GM23338 (cell line): Measurements from ENCODE around the gene HMCN2. TPM values are rescaled to one million over a fixed set of nuclear protein-coding genes. Genes with fewer than 3 reads are reported as not detected.

Experiments used
- ATAC-seq: fragments of 200-7000 bp; cut with Tn5 transposase; 3 replicates; pipeline ENCODE4 v1.9.1; 2020
- DNase-seq: peaks from one replicate; pipeline ENCODE4 v3.0.0-alpha.2; 2015; ENCODE audit warnings: low spot score
- H2AFZ ChIP-seq: fragments of 200-600 bp; sonication (generic); 2 replicates; pipeline ENCODE4 v1.8.0; 2016; ENCODE audit warnings: antibody characterized with exemption, mild to moderate bottlenecking, moderate library complexity
- H3F3A ChIP-seq: fragments of 200-600 bp; sonication (generic); replicated peaks from 2 replicates; pipeline ENCODE4 v1.8.0; 2017; ENCODE audit warnings: antibody characterized with exemption, mixed run types, low read depth
- H3K27ac ChIP-seq: fragments of 200-600 bp; sonication (generic); 2 replicates; pipeline ENCODE4 v1.6.1; 2016; ENCODE audit warnings: low read depth
- H3K27me3 ChIP-seq: fragments of 200-600 bp; sonication (generic); 2 replicates; pipeline ENCODE4 v1.8.0; 2016; ENCODE audit warnings: mild to moderate bottlenecking, mixed run types, moderate library complexity; ENCODE audit not compliant: insufficient read depth
- H3K36me3 ChIP-seq: fragments of 200-600 bp; sonication (generic); 2 replicates; pipeline ENCODE4 v1.8.0; 2016; ENCODE audit warnings: mild to moderate bottlenecking; ENCODE audit not compliant: insufficient read depth
- H3K4me1 ChIP-seq: fragments of 200-600 bp; sonication (generic); 2 replicates; pipeline ENCODE4 v1.8.0; 2016; ENCODE audit warnings: mild to moderate bottlenecking, moderate library complexity; ENCODE audit not compliant: insufficient read depth
- H3K4me2 ChIP-seq: fragments of 200-600 bp; sonication (generic); 2 replicates; pipeline ENCODE4 v1.7.1; 2017; ENCODE audit warnings: mixed run types
- H3K4me3 ChIP-seq: fragments of 200-600 bp; sonication (generic); 2 replicates; pipeline ENCODE4 v1.6.1; 2016; ENCODE audit warnings: mixed run types
- H3K79me2 ChIP-seq: fragments of 200-600 bp; sonication (generic); replicated peaks from 2 replicates; pipeline ENCODE4 v1.8.0; 2017; ENCODE audit warnings: mild to moderate bottlenecking; ENCODE audit not compliant: insufficient read depth
- H3K9me2 ChIP-seq: fragments of 200-600 bp; sonication (generic); 2 replicates; pipeline ENCODE4 v1.8.0; 2017; ENCODE audit not compliant: insufficient read depth
- H4K20me1 ChIP-seq: fragments of 200-600 bp; sonication (generic); replicated peaks from 2 replicates; pipeline ENCODE4 v1.8.0; 2017; ENCODE audit warnings: mild to moderate bottlenecking; ENCODE audit not compliant: insufficient read depth
- H3K27ac Mint-ChIP-seq: 2 replicates; pipeline ENCODE4 v1.8.0; 2020; ENCODE audit warnings: inconsistent platforms, mild to moderate bottlenecking, moderate library complexity, mixed read lengths
- H3K27me3 Mint-ChIP-seq: 3 replicates; pipeline ENCODE4 v1.8.0; 2022; ENCODE audit warnings: low read depth, mild to moderate bottlenecking, moderate library complexity, mixed read lengths, inconsistent platforms; ENCODE audit not compliant: insufficient read depth, poor library complexity
- H3K36me3 Mint-ChIP-seq: 3 replicates; pipeline ENCODE4 v1.8.0; 2021; ENCODE audit warnings: low read depth, mild to moderate bottlenecking, inconsistent platforms, moderate library complexity, mixed read lengths
- H3K4me1 Mint-ChIP-seq: 3 replicates; pipeline ENCODE4 v1.8.0; 2020; ENCODE audit warnings: mild to moderate bottlenecking, inconsistent platforms, mixed read lengths
- H3K4me3 Mint-ChIP-seq: 3 replicates; pipeline ENCODE4 v1.8.0; 2021; ENCODE audit warnings: moderate library complexity, mild to moderate bottlenecking, inconsistent platforms, mixed read lengths
- H3K9me3 Mint-ChIP-seq: 3 replicates; pipeline ENCODE4 v1.8.0; 2020; ENCODE audit warnings: moderate library complexity, mild to moderate bottlenecking, inconsistent platforms, mixed read lengths
- CREB1 ChIP-seq: fragments of 250-450 bp; sonication (Bioruptor Pico); IDR thresholded peaks from 2 replicates; pipeline ENCODE4 v1.5.0; 2020; ENCODE audit warnings: low read depth, mild to moderate bottlenecking, moderate library complexity
- ETS1 ChIP-seq: IDR thresholded peaks from 2 replicates; pipeline ENCODE4 v1.6.1; 2016; ENCODE audit warnings: antibody characterized with exemption
- EZH2 ChIP-seq: fragments of 200-600 bp; sonication (generic); IDR thresholded peaks from one replicate; pipeline ENCODE4 v1.8.0; 2017; ENCODE audit warnings: antibody characterized with exemption, mild to moderate bottlenecking, low read depth; ENCODE audit not compliant: unreplicated experiment
- EZH2phosphoT487 ChIP-seq: fragments of 200-600 bp; sonication (generic); IDR thresholded peaks from one replicate; pipeline ENCODE4 v1.8.1; 2018; ENCODE audit warnings: antibody characterized with exemption; ENCODE audit not compliant: unreplicated experiment
- JUNB ChIP-seq: IDR thresholded peaks from one replicate; pipeline ENCODE4 v1.6.1; 2016; ENCODE audit warnings: antibody characterized with exemption; ENCODE audit not compliant: unreplicated experiment
- POLR2AphosphoS5 ChIP-seq: IDR thresholded peaks from 2 replicates; pipeline ENCODE4 v1.6.1; 2016; ENCODE audit warnings: antibody characterized with exemption, low read depth
- REST ChIP-seq: IDR thresholded peaks from one replicate; pipeline ENCODE4 v1.6.1; 2018; ENCODE audit warnings: antibody characterized with exemption; ENCODE audit not compliant: unreplicated experiment
- STAT1 ChIP-seq: IDR thresholded peaks from one replicate; pipeline ENCODE4 v1.6.1; 2016; ENCODE audit warnings: antibody characterized with exemption; ENCODE audit not compliant: unreplicated experiment
- ZNF114 ChIP-seq: fragments of 250-450 bp; sonication (Bioruptor Pico); IDR thresholded peaks from 2 replicates; pipeline ENCODE4 v1.5.0; 2020; ENCODE audit warnings: mild to moderate bottlenecking, moderate library complexity
- ZNF331 ChIP-seq: fragments of 250-450 bp; sonication (Bioruptor Pico); IDR thresholded peaks from 2 replicates; pipeline ENCODE4 v1.5.0; 2020; ENCODE audit warnings: low read depth, mild to moderate bottlenecking, moderate library complexity
- polyA plus RNA-seq: library from polyadenylated mRNA; unstranded; fragments of >200 nt; fragmentation: Nextera tagmentation; extraction: Ambion mirVana; gene quantifications from 2 replicates; pipeline ENCODE4 v1.2.1, GENCODE V29; 2016
- total RNA-seq: library from RNA; depleted of rRNA; stranded (reverse); fragments of >200 nt; shearing (Covaris generic); gene quantifications from 2 replicates; pipeline ENCODE4 v1.2.3, GENCODE V29; 2014
- TF ChIP-seq, protein P1 (sequence below), 2 experiments: fragments of 200-600 bp in 1 of 2; sonication (generic) in 1 of 2; conservative IDR thresholded peaks; 2 replicates each; pipeline versions ENCODE4 v1.5.1 to v1.6.1; 2016 to 2017; ENCODE audit warnings: antibody characterized with exemption in 2 of 2, low read depth in 2 of 2, mild to moderate bottlenecking in 2 of 2, moderate library complexity in 1 of 2

The HMCN2 gene
- total and polyA plus RNA-seq, 2 experiments from 2014 or later = 1.3 to 4.7 TPM

GRCh38 chr9:130243882-130244170 lies 21.7 kb upstream of the HMCN2 start (continued):
- TF ChIP-seq, protein P1, sequence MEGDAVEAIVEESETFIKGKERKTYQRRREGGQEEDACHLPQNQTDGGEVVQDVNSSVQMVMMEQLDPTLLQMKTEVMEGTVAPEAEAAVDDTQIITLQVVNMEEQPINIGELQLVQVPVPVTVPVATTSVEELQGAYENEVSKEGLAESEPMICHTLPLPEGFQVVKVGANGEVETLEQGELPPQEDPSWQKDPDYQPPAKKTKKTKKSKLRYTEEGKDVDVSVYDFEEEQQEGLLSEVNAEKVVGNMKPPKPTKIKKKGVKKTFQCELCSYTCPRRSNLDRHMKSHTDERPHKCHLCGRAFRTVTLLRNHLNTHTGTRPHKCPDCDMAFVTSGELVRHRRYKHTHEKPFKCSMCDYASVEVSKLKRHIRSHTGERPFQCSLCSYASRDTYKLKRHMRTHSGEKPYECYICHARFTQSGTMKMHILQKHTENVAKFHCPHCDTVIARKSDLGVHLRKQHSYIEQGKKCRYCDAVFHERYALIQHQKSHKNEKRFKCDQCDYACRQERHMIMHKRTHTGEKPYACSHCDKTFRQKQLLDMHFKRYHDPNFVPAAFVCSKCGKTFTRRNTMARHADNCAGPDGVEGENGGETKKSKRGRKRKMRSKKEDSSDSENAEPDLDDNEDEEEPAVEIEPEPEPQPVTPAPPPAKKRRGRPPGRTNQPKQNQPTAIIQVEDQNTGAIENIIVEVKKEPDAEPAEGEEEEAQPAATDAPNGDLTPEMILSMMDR (conservative IDR thresholded peaks at IDR 0.05; ENCODE audit: low read depth in 2 of 2) = no peak
- TF ChIP-seq ETS1 (no peak), EZH2 (no peak), EZH2phosphoT487 (no peak), POLR2AphosphoS5 (no peak), ZNF331 (CRISPR knock-in tag) (no peak)

DNA sequence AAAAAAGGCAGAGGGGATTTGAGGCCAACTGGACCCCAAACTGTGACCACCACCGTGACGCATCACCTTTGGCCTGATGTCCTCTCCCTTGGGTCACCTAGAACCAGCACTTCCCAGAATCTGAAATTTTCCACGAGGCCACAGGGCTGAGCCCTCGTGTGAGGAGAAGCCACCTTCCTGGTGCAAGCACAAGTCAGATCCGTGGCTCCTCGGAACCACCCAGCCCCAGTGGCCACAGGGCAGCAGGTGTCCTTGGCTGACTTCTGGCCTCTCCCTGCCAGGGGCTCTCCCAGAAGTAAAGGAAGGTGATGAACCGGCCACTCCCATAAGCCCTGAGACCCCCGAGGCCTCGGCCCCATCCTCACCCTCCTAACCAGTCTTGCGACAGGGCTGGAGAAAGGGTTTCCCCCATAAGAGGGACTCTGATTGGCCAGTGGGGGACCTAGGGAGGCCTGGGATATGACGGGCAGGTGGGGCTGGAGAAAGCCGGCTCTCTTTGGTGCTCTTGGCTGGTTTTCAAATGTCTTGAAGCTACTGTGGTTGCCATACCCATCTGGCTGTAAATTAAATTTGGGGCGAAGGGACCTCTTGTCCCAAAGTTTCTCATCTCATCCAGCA lies 20.9 kb upstream of the HMCN2 start:
- Mint-ChIP-seq H3K27ac (no peak overlapping the region), H3K4me1 (peaks cover 11% of the 10 kb centered on the region), H3K9me3 (no peaks in the 10 kb centered on the region), H3K4me3 (no peak overlapping the region), H3K27me3 (peaks cover 13% of the 10 kb centered on the region), H3K36me3 (no peaks in the 10 kb centered on the region)
- Histone ChIP-seq H2AFZ (no peak overlapping the region), H3K79me2 (no peaks in the 10 kb centered on the region), H3K4me1 (no peaks in the 10 kb centered on the region), H3K27me3 (no peaks in the 10 kb centered on the region), H3K36me3 (no peaks in the 10 kb centered on the region), H4K20me1 (no peaks in the 10 kb centered on the region), H3K4me3 (no peak overlapping the region), H3K9me2 (no peaks in the 10 kb centered on the region), H3F3A (no peaks in the 10 kb centered on the region), H3K27ac (no peak overlapping the region), H3K4me2 (no peak overlapping the region)
- ATAC-seq (no peak), DNase-seq (no peak)
- TF ChIP-seq POLR2AphosphoS5 (no peak), EZH2phosphoT487 (no peak), ZNF114 (CRISPR knock-in tag) (no peak), REST (no peak), EZH2 (no peak), CREB1 (CRISPR knock-in tag) (no peak), STAT1 (no peak), JUNB (no peak)
- TF ChIP-seq, protein P1 (conservative IDR thresholded peaks at IDR 0.05; ENCODE audit: low read depth in 2 of 2) = no peak
